NB4 (cell line): ENCODE results near the gene NXN.

Experiments used
- CTCF ChIP-seq: IDR thresholded peaks from one replicate; pipeline ENCODE4 v1.5.1; 2012; ENCODE audit warnings: low read depth, low read length
- MAX ChIP-seq: IDR thresholded peaks from 2 replicates; pipeline ENCODE4 v1.6.1; 2011; ENCODE audit warnings: low read depth, low read length
- MYC ChIP-seq: IDR thresholded peaks from 2 replicates; pipeline ENCODE4 v1.6.1; 2011; ENCODE audit warnings: low read depth, low read length
- POLR2A ChIP-seq: IDR thresholded peaks from 2 replicates; pipeline ENCODE4 v1.6.1; 2011; ENCODE audit warnings: mild to moderate bottlenecking; ENCODE audit not compliant: insufficient read length; ENCODE audit errors: extremely low read depth

GRCh38 chr17:838486-838885 lies 141.1 kb downstream of the NXN start:
- TF ChIP-seq POLR2A (no peak), MAX (no peak), CTCF (no peak), MYC (no peak)
